GM12872 (cell line): Measurements from ENCODE around the gene SENP3.

Experiments used
- TF ChIP-seq, protein P1 (sequence below): IDR thresholded peaks from 3 replicates; pipeline ENCODE4 v1.5.1; 2011; ENCODE audit warnings: low read depth, mild to moderate bottlenecking, low read length, moderate library complexity; ENCODE audit not compliant: insufficient read depth

Gene SENP3

DNA sequence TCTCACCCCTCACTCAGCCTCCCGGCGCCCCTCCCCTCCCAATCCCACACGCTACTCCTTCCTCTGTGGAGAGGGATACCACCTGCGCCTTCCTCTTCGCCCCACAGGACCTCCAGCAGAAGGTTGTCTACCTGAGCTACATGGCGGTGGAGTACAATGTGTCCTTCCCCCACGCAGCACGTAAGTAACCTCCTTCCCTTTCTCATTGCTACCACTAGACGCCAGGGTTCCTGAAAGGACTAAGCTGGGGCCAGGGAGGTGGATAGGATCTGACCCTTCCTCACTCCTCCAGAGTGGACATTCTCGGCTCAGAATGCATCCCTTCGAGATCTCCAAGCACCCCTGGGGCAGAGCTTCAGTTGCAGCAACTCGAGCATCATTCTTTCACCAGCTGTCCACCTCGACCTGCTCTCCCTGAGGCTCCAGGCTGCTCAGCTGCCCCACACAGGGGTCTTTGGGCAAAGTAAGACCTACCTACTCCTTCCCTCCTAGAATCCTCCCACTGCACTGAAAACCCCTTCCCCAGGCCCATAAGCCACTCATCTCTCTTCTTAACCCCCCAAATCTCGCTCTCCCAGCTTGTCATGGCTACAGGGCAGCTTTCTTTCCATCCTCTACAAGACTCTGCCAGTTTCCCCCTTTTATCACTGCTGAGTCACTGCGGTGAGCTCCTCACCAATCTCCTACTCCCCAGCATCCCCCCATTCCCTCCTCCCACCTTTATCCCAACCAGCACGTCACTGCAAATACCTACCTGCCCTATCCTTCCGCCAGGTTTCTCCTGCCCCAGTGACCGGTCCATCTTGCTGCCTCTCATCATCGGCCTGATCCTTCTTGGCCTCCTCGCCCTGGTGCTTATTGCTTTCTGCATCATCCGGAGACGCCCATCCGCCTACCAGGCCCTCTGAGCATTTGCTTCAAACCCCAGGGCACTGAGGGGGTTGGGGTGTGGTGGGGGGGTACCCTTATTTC is 19.2 kb downstream of the SENP3 start:
- TF ChIP-seq, protein P1, sequence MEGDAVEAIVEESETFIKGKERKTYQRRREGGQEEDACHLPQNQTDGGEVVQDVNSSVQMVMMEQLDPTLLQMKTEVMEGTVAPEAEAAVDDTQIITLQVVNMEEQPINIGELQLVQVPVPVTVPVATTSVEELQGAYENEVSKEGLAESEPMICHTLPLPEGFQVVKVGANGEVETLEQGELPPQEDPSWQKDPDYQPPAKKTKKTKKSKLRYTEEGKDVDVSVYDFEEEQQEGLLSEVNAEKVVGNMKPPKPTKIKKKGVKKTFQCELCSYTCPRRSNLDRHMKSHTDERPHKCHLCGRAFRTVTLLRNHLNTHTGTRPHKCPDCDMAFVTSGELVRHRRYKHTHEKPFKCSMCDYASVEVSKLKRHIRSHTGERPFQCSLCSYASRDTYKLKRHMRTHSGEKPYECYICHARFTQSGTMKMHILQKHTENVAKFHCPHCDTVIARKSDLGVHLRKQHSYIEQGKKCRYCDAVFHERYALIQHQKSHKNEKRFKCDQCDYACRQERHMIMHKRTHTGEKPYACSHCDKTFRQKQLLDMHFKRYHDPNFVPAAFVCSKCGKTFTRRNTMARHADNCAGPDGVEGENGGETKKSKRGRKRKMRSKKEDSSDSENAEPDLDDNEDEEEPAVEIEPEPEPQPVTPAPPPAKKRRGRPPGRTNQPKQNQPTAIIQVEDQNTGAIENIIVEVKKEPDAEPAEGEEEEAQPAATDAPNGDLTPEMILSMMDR = no peak

DNA sequence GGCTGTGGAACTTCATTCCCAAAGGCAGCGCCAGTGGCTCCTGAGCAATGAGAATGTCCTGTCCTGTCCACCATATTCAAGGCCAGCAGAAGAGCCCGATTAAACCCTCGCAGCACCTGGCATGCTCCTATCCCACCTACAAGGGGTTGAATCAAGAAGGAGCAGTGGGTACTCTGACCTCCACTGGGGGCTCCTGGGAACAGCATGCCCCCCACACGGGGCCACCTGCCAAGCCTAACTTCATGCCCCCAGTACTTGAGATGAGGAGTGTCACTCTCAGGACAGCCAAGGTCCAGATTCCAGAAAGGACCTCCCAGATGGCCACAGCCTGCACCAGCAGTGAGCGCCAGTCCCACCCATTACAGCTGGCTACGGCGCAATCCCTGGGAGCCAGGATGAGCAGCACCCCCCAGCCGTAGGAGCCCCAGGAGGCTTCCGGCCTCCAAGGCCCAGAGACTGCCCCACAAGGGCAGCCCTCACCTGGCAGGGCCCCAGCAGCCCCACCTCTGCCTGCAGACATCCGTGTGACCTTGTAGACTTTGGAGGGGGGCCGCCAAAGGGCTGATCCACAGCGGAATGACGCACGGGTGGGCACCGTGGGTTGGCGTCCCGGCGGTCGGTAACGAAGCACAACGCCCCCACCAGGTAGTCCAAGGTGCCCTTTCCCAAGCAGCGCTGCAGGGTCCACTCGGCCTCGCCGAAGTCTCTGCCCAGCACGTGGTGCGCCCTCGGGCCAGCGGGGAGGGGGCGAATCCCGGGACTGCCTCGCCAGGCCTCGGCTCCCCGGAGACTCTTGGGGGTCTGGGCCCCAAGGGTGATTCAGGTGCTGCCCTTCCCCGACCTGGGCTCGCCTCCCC is 20.9 kb downstream of the SENP3 start:
- TF ChIP-seq, protein P1 = no peak

DNA sequence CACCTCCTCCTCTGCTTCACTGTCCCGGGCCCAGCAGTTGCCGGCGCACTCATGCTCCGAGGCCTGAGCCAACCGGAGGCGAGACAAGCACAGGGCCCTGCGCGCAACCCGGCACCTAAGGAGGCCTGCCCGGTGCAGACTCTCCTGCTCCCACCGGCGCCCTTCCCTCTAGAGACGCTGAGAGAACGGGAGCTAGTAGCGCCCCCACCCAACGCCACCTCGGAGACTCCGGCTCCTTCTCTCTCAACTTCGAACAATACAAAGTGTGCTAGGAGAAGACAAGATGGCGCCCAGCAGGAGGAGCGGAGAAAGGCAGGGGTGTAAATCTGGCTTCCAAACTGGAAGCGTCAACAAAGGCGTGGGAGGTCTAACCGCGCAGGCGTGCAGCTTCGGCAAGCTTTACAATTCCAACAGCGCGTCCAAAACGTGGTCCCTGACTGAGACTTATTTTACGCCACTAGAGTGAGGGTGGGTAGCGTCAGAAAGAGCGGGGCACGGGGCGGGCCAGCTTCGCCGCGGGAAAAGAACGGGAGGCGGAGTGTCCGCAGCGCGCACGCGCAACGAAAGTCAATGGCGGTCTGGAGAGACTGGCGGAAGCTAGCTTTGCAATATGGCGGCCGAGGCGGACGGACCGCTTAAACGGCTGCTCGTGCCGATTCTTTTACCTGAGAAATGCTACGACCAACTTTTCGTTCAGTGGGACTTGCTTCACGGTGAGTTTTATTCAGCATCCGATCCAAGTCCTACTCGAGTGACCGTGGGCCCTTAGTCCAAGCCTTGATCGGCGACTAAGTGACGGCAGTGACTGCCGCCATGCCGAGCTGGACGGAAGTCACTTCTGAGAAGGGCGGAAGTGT is 21.8 kb downstream of the SENP3 start, which contains the start of gene MPDU1:
MPDU1 (plus strand) TSS at position 600 of the 857 bp plus-strand sequence; CDS start at position 611, 11 bp downstream.
- TF ChIP-seq, protein P1 = no peak

DNA sequence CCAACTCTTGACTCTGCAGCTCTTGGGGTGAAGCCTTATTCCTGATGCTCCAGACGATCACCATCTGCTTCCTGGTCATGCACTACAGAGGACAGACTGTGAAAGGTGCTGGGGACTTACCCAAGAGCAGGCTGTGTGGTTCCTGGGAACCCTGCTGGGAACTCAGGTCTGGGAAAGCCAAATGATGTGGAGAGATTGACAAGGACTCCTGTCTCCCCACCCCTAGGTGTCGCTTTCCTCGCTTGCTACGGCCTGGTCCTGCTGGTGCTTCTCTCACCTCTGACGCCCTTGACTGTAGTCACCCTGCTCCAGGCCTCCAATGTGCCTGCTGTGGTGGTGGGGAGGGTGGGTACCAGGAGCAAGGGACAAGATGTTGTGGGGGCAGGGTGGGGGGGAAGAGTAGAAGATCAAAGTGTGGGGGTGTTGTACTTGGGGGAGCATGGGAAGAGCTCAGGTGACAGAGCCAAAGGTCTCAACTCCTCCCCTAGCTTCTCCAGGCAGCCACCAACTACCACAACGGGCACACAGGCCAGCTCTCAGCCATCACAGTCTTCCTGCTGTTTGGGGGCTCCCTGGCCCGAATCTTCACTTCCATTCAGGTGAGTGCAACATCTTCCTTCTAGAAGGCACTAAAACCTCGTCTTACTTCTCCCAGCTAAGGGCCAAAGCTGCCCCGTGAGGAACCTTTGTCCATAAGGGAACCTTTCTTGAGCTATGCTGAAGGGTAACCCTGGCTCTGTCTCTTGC is 25.1 kb downstream of the SENP3 start:
- TF ChIP-seq, protein P1 = peak; percentile 69

DNA sequence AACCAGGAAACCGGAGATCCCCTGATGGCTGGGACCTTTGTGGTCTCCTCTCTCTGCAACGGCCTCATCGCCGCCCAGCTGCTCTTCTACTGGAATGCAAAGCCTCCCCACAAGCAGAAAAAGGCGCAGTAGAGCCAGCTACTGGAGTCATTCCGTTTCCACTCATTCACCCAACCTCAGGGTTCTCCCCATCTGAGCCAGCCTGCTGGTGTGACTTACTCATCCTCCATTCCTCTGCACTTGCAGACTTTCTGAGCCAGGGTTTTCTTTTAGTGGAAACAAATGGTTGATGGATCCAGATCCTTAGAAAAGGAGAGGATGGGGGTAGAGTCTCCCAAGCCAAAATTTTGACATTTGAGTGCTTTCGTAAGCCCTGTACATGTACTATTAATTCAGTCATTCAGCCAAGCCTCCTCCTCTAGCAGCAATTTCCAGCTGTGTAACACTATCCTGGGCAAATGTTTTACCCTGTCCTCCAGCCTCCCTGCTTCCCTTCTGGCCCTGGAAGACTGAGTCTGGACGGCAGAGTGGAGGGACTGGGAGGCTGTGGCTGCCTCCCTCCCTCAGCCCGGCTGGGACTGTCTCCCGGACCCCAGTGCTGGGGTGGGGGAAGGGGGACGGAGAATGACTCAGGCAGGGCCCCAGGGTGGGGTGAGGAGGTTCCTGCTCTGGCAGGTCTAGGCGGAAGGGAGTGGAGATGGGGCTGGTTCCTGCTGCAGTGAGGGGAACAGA is 25.9 kb downstream of the SENP3 start:
- TF ChIP-seq, protein P1 = no peak

DNA sequence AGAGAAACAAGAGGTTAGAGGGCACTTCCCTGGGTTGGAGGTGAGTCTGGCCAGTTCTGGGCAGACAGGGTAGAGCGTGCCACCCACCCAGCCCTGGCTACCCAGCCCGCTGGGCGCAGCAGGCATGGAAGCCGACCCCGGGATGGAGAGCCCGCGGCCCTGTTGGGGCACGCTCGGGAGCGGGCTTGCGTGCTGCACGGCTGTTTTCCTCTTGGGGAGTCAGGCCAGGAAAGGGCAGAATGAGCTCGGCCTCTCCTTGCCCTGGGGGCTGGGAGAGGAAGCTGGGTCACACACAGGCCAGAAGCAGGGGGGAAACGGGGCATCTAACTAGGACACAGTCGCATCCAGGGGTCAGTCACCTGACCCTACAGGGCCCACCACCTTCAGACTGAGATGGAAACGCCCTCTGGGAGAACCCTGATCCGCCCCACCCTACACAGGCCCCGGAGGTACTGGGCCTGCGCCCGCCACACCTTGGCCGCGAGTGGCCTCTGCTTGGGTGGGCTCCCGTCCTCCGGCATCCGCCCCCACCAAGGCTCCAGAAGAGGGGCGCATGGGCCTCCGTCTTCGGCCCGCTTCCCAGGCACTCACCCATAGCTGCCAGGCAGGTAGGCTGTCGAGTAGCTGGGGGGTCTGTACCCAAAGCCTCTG is 27.0 kb downstream of the SENP3 start:
- TF ChIP-seq, protein P1 = no peak
